Astrocyte (in vitro differentiated cells and primary cell): ENCODE data around the gene BRMS1L. TPM values are rescaled to one million over a fixed set of nuclear protein-coding genes. Genes with fewer than 3 reads are reported as not detected.

ENCODE experiments used
- DNase-seq: peaks from one replicate; pipeline ENCODE4 v3.0.0-alpha.2; 2010; ENCODE audit warnings: low read depth
- FAIRE-seq: peaks from 2 replicates; lab custom pipeline; 2011; peaks lifted over from hg19 to GRCh38; lab: Jason Lieb, UNC
- H2AFZ ChIP-seq: 2 replicates; pipeline ENCODE4 v1.6.0; 2012; ENCODE audit warnings: low read depth, low read length, inconsistent platforms
- H3K27ac ChIP-seq: 2 replicates; pipeline ENCODE4 v1.5.1; 2011; ENCODE audit warnings: low read depth, low read length, inconsistent platforms
- H3K27me3 ChIP-seq: 2 replicates; pipeline ENCODE4 v1.6.0; 2011; ENCODE audit warnings: low read length, inconsistent platforms; ENCODE audit not compliant: insufficient read depth
- H3K36me3 ChIP-seq: 2 replicates; pipeline ENCODE4 v1.5.1; 2011; ENCODE audit warnings: low read length, inconsistent platforms; ENCODE audit not compliant: insufficient read depth
- H3K4me1 ChIP-seq: 2 replicates; pipeline ENCODE4 v1.5.1; 2011; ENCODE audit warnings: low read length, inconsistent platforms; ENCODE audit not compliant: insufficient read depth
- H3K4me2 ChIP-seq: 2 replicates; pipeline ENCODE4 v1.6.0; 2012; ENCODE audit warnings: low read length, inconsistent platforms
- H3K4me3 ChIP-seq: 2 replicates; pipeline ENCODE4 v1.5.1; 2011; ENCODE audit warnings: low read depth, mild to moderate bottlenecking, low read length, inconsistent platforms; ENCODE audit not compliant: insufficient read depth
- H3K79me2 ChIP-seq: 2 replicates; pipeline ENCODE4 v1.6.0; 2012; ENCODE audit warnings: mild to moderate bottlenecking, low read length, inconsistent platforms; ENCODE audit not compliant: insufficient read depth
- H3K9ac ChIP-seq: 2 replicates; pipeline ENCODE4 v1.6.0; 2012; ENCODE audit warnings: mild to moderate bottlenecking, low read length, inconsistent platforms
- H3K9me3 ChIP-seq: 2 replicates; pipeline ENCODE4 v1.5.1; 2012; ENCODE audit warnings: low read depth, mild to moderate bottlenecking, low read length, inconsistent platforms; ENCODE audit not compliant: insufficient read depth
- H4K20me1 ChIP-seq: 2 replicates; pipeline ENCODE4 v1.6.0; 2012; ENCODE audit warnings: low read length, inconsistent platforms; ENCODE audit not compliant: insufficient read depth
- H3K27ac Mint-ChIP-seq: one replicate; pipeline ENCODE4 v1.8.0; 2021; ENCODE audit warnings: mild to moderate bottlenecking, mixed read lengths; ENCODE audit not compliant: unreplicated experiment
- H3K27me3 Mint-ChIP-seq: one replicate; pipeline ENCODE4 v1.8.0; 2021; ENCODE audit warnings: low read depth, mixed read lengths; ENCODE audit not compliant: unreplicated experiment
- H3K36me3 Mint-ChIP-seq: one replicate; pipeline ENCODE4 v1.8.0; 2021; ENCODE audit warnings: low read depth, mixed read lengths; ENCODE audit not compliant: unreplicated experiment
- H3K4me1 Mint-ChIP-seq: one replicate; pipeline ENCODE4 v1.8.0; 2021; ENCODE audit warnings: low read depth, mixed read lengths; ENCODE audit not compliant: unreplicated experiment
- H3K4me3 Mint-ChIP-seq: one replicate; pipeline ENCODE4 v1.8.0; 2021; ENCODE audit warnings: mild to moderate bottlenecking, moderate library complexity, mixed read lengths; ENCODE audit not compliant: unreplicated experiment
- H3K9me3 Mint-ChIP-seq: one replicate; pipeline ENCODE4 v1.8.0; 2021; ENCODE audit warnings: mild to moderate bottlenecking, mixed read lengths; ENCODE audit not compliant: unreplicated experiment
- CTCF ChIP-seq: IDR thresholded peaks from 2 replicates; pipeline ENCODE4 v1.5.1; 2011; ENCODE audit warnings: low read depth, mild to moderate bottlenecking, inconsistent platforms, low read length, moderate library complexity; ENCODE audit not compliant: insufficient read depth
- EZH2 ChIP-seq: IDR thresholded peaks from 2 replicates; pipeline ENCODE4 v1.6.1; 2012; ENCODE audit warnings: mild to moderate bottlenecking, low read length, inconsistent platforms; ENCODE audit not compliant: insufficient read depth
- total RNA-seq: library from RNA; stranded (reverse); gene quantifications from 2 replicates; pipeline ENCODE4 v1.2.1, GENCODE V29; 2021

Gene BRMS1L
- total RNA-seq, 1 donor from 2014 or later = 12.0 TPM

DNA sequence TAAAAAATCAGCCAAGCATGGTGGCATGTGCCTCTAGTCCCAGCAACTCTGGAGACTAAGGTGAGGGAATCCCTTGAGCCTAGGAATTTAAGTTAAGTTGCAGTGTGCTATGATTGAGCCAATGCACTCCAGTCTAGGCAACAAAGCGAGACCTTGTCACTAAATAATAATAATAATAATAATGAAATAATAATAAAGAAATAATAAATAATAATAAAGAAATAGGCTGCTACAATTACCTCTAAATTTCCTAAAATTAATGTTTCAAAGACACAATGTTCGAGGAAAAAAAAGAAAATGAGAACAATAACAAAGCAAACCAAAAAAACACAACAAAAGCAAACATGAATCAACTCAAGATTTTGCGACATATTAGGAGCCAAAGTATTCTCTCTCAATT is 46.8 kb upstream of the BRMS1L start:
- H3K9ac ChIP-seq = no peak overlapping the region
- Mint-ChIP-seq H3K36me3 (no peaks in the 10 kb centered on the region), H3K9me3 (peaks cover 6% of the 10 kb centered on the region), H3K4me3 (no peak overlapping the region), H3K4me1 (no peaks in the 10 kb centered on the region), H3K27ac (no peak overlapping the region), H3K27me3 (no peaks in the 10 kb centered on the region)
- no peaks in the 10 kb centered on the region for H3K36me3 ChIP-seq
- no peak overlapping the region for H2AFZ ChIP-seq
- H4K20me1 ChIP-seq = peaks cover 21% of the 10 kb centered on the region
- peaks cover 28% of the 10 kb centered on the region for H3K79me2 ChIP-seq
- no peak for TF ChIP-seq EZH2
- no peak for TF ChIP-seq CTCF
- H3K9me3 ChIP-seq = no peaks in the 10 kb centered on the region
- H3K4me2 ChIP-seq = no peak overlapping the region
- DNase-seq (no peak), FAIRE-seq (no peak)
- no peak overlapping the region for H3K4me3 ChIP-seq
- H3K27ac ChIP-seq = no peak overlapping the region
- no peaks in the 10 kb centered on the region for H3K27me3 ChIP-seq
- H3K4me1 ChIP-seq = no peaks in the 10 kb centered on the region

GRCh38 chr14:35783699-35784098 is 42.4 kb upstream of the BRMS1L start:
- no peaks in the 10 kb centered on the region for H3K4me1 ChIP-seq
- FAIRE-seq = no peak
- no peak for DNase-seq
- no peaks in the 10 kb centered on the region for H3K36me3 ChIP-seq
- H3K9me3 Mint-ChIP-seq = peaks cover 6% of the 10 kb centered on the region
- no peaks in the 10 kb centered on the region for H3K9me3 ChIP-seq
- H3K4me2 ChIP-seq = no peak overlapping the region
- no peak overlapping the region for H3K4me3 Mint-ChIP-seq
- H4K20me1 ChIP-seq = peaks cover 40% of the 10 kb centered on the region
- H2AFZ ChIP-seq = no peak overlapping the region
- H3K79me2 ChIP-seq = peaks cover 26% of the 10 kb centered on the region
- H3K4me3 ChIP-seq = no peak overlapping the region
- H3K27me3 Mint-ChIP-seq = no peaks in the 10 kb centered on the region
- H3K9ac ChIP-seq = no peak overlapping the region
- H3K36me3 Mint-ChIP-seq = no peaks in the 10 kb centered on the region
- H3K27ac Mint-ChIP-seq = no peak overlapping the region
- TF ChIP-seq CTCF = no peak
- no peaks in the 10 kb centered on the region for H3K4me1 Mint-ChIP-seq
- H3K27ac ChIP-seq = no peak overlapping the region
- no peaks in the 10 kb centered on the region for H3K27me3 ChIP-seq

DNA sequence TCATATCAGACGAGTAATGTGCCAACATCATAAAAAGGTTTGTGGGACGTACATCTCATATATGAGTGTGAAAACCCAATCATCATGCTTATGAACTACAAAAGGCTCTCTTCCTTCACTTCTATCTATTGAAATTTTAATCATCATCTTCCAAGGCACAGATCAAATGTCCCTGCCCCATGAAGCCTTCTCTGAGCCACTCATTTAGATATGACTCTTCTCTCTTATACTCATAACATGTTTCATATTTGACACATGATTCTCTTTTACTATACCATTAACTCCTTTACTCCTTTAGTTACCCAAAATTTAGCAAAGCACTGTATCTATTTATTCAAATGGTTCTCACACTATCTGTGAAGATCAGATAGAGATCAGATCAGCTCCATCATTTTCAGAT is 39.3 kb upstream of the BRMS1L start:
- no peaks in the 10 kb centered on the region for H3K36me3 ChIP-seq
- Mint-ChIP-seq H3K4me1 (no peaks in the 10 kb centered on the region), H3K9me3 (peaks cover 1% of the 10 kb centered on the region), H3K27me3 (no peaks in the 10 kb centered on the region), H3K36me3 (no peaks in the 10 kb centered on the region), H3K27ac (no peak overlapping the region), H3K4me3 (no peak overlapping the region)
- FAIRE-seq (no peak), DNase-seq (no peak)
- no peaks in the 10 kb centered on the region for H3K4me1 ChIP-seq
- H3K79me2 ChIP-seq = peaks cover 15% of the 10 kb centered on the region
- H3K9ac ChIP-seq = no peak overlapping the region
- no peaks in the 10 kb centered on the region for H3K9me3 ChIP-seq
- H3K27me3 ChIP-seq = no peaks in the 10 kb centered on the region
- no peak overlapping the region for H3K27ac ChIP-seq
- no peak overlapping the region for H2AFZ ChIP-seq
- H4K20me1 ChIP-seq = peaks cover 53% of the 10 kb centered on the region
- TF ChIP-seq EZH2 = no peak
- no peak for TF ChIP-seq CTCF
- H3K4me3 ChIP-seq = no peak overlapping the region
- no peak overlapping the region for H3K4me2 ChIP-seq
